ENCODE data around the gene SHISA9. TPM values are rescaled to one million over a fixed set of nuclear protein-coding genes. Genes with fewer than 3 reads are reported as not detected.

The SHISA9 gene
- total and polyA plus RNA-seq, 7 donors: 0.01 to 0.97 (median 0.07) TPM

GRCh38 chr16:13014476-13014875, 113.1 kb downstream of the SHISA9 start:
- H3K9me3 ChIP-seq: no peaks in the 10 kb centered on the region
- TF ChIP-seq, protein P1, sequence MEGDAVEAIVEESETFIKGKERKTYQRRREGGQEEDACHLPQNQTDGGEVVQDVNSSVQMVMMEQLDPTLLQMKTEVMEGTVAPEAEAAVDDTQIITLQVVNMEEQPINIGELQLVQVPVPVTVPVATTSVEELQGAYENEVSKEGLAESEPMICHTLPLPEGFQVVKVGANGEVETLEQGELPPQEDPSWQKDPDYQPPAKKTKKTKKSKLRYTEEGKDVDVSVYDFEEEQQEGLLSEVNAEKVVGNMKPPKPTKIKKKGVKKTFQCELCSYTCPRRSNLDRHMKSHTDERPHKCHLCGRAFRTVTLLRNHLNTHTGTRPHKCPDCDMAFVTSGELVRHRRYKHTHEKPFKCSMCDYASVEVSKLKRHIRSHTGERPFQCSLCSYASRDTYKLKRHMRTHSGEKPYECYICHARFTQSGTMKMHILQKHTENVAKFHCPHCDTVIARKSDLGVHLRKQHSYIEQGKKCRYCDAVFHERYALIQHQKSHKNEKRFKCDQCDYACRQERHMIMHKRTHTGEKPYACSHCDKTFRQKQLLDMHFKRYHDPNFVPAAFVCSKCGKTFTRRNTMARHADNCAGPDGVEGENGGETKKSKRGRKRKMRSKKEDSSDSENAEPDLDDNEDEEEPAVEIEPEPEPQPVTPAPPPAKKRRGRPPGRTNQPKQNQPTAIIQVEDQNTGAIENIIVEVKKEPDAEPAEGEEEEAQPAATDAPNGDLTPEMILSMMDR (IDR thresholded peaks at IDR 0.05): no peak
- no peaks in the 10 kb centered on the region for H3K36me3 ChIP-seq (ENCODE audit: insufficient read depth in 1 of 2, low read depth in 1 of 2)
- intact Hi-C loops (cut with DNase I): no loop called here
- WGBS, 3 donors: 13 to 23% (median 18%) methylated on average over 2 of the region's 2 CpGs
- no peak overlapping the region for H3K4me3 ChIP-seq
- no peaks in the 10 kb centered on the region for H3K27me3 ChIP-seq (ENCODE audit: insufficient read depth in 3 of 3, low read length in 2 of 3)
- H3K4me1 ChIP-seq: no peaks in the 10 kb centered on the region
- DNase-seq (no peak), ATAC-seq (no peak)
- H3K27ac ChIP-seq: no peak overlapping the region

- Histone ChIP-seq H3K9me3 (no peaks in the 10 kb centered on the region), H3K27ac (no peak overlapping the region), H3K27me3 (ENCODE audit: insufficient read depth in 3 of 3, low read length in 2 of 3) (no peaks in the 10 kb centered on the region), H3K4me3 (no peak overlapping the region), H3K36me3 (ENCODE audit: insufficient read depth in 1 of 2, low read depth in 1 of 2) (no peaks in the 10 kb centered on the region), H3K4me1 (no peaks in the 10 kb centered on the region)
- TF ChIP-seq, protein P1 (IDR thresholded peaks at IDR 0.05): no peak
- 63 to 65% (median 64%) methylated on average over 5 of the region's 5 CpGs for WGBS, 3 donors
- ATAC-seq (no peak), DNase-seq (no peak)
- intact Hi-C loops (cut with DNase I): no loop called here
Measured at GRCh38 chr16:13018026-13018425, 116.6 kb downstream of the SHISA9 start.

GRCh38 chr16:13021996-13022395, 120.6 kb downstream of the SHISA9 start:
- WGBS, 3 donors: 77 to 85% (median 78%) methylated on average over 7 of the region's 7 CpGs

GRCh38 chr16:13029786-13030185, 128.4 kb downstream of the SHISA9 start:
- TF ChIP-seq, protein P1 (IDR thresholded peaks at IDR 0.05): no peak
- ATAC-seq: no peak
- H3K27ac ChIP-seq: no peak overlapping the region
- H3K9me3 ChIP-seq: no peaks in the 10 kb centered on the region
- 54 to 61% (median 54%) methylated on average over 5 of the region's 5 CpGs for WGBS, 3 donors
- H3K36me3 ChIP-seq (ENCODE audit: insufficient read depth in 1 of 2, low read depth in 1 of 2): no peaks in the 10 kb centered on the region
- DNase-seq: no peak
- H3K4me1 ChIP-seq: no peaks in the 10 kb centered on the region
- H3K27me3 ChIP-seq (ENCODE audit: insufficient read depth in 3 of 3, low read length in 2 of 3): no peaks in the 10 kb centered on the region
- intact Hi-C loops (cut with DNase I): no loop called here
- H3K4me3 ChIP-seq: no peak overlapping the region

More at GRCh38 chr16:13021996-13022395, 120.6 kb downstream of the SHISA9 start:
- no peak overlapping the region for H3K4me3 ChIP-seq
- intact Hi-C loops (cut with DNase I): no loop called here
- DNase-seq (no peak), ATAC-seq (no peak)
- H3K4me1 ChIP-seq: no peaks in the 10 kb centered on the region
- H3K27me3 ChIP-seq (ENCODE audit: insufficient read depth in 3 of 3, low read length in 2 of 3): no peaks in the 10 kb centered on the region
- TF ChIP-seq, protein P1 (IDR thresholded peaks at IDR 0.05): no peak
- no peaks in the 10 kb centered on the region for H3K9me3 ChIP-seq
- H3K27ac ChIP-seq: no peak overlapping the region
- no peaks in the 10 kb centered on the region for H3K36me3 ChIP-seq (ENCODE audit: insufficient read depth in 1 of 2, low read depth in 1 of 2)

DNA sequence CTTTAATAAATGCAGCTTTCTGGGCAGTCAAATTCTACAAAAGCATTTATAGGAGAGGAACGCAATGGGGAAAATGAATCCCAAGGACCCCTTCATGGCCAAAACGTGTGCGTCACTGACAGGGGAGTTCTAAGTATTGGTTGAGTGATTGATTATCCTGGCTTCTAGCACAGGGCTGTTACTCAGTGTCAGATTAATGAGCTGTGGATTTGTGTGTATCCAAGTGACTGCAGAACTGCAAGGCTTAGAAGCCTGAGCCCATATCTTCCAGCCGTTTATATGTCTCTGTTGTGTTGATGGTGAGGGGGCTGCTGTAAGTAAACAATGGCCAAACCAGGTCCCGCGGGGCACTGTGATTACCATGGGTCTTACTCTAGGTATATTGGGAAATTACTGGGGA, 129.4 kb downstream of the SHISA9 start:
- DNase-seq (no peak), ATAC-seq (no peak)
- WGBS, 3 donors: 38 to 53% (median 51%) methylated on average over 6 of the region's 6 CpGs
- Histone ChIP-seq H3K27ac (no peak overlapping the region), H3K4me3 (no peak overlapping the region), H3K36me3 (ENCODE audit: insufficient read depth in 1 of 2, low read depth in 1 of 2) (no peaks in the 10 kb centered on the region), H3K4me1 (no peaks in the 10 kb centered on the region), H3K9me3 (no peaks in the 10 kb centered on the region), H3K27me3 (ENCODE audit: insufficient read depth in 3 of 3, low read length in 2 of 3) (no peaks in the 10 kb centered on the region)
- TF ChIP-seq, protein P1 (IDR thresholded peaks at IDR 0.05): no peak
- intact Hi-C loops (cut with DNase I): no loop called here
